H9 (cell line): ENCODE results near the gene IDI2. TPM values are rescaled to one million over a fixed set of nuclear protein-coding genes. Genes with fewer than 3 reads are reported as not detected.
A peak's percentile ranks its signal among the peaks of the same experiment; 100 is the strongest.

Source experiments
- DNase-seq: peaks from one replicate; pipeline ENCODE4 v3.0.0-alpha.2; 2017
- H2AFZ ChIP-seq: one replicate; pipeline ENCODE4 v1.6.1; 2013; ENCODE audit warnings: mild to moderate bottlenecking, low read length, control low read depth, moderate library complexity
- H2AK5ac ChIP-seq: 2 replicates; pipeline ENCODE4 v1.6.1; 2013; ENCODE audit warnings: low read length, control low read depth, mixed read lengths; ENCODE audit not compliant: insufficient read length
- H2BK120ac ChIP-seq: one replicate; pipeline ENCODE4 v1.6.1; 2013; ENCODE audit warnings: low read depth, mild to moderate bottlenecking, low read length, control low read depth, inconsistent platforms; ENCODE audit not compliant: poor library complexity, severe bottlenecking
- H2BK12ac ChIP-seq: 2 replicates; pipeline ENCODE4 v1.6.1; 2013; ENCODE audit warnings: low read length, control low read depth, mixed read lengths, low read depth; ENCODE audit not compliant: insufficient read length
- H2BK15ac ChIP-seq: 2 replicates; pipeline ENCODE4 v1.6.1; 2013; ENCODE audit warnings: low read depth, low read length, control low read depth
- H2BK20ac ChIP-seq: one replicate; pipeline ENCODE4 v1.6.1; 2013; ENCODE audit warnings: low read depth, mild to moderate bottlenecking, low read length, control low read depth, inconsistent platforms; ENCODE audit not compliant: poor library complexity, severe bottlenecking
- H2BK5ac ChIP-seq: 2 replicates; pipeline ENCODE4 v1.6.1; 2013; ENCODE audit warnings: low read length, control low read depth, mixed read lengths; ENCODE audit not compliant: insufficient read length
- H3K14ac ChIP-seq: 2 replicates; pipeline ENCODE4 v1.6.1; 2013; ENCODE audit warnings: low read length, control low read depth; ENCODE audit not compliant: insufficient read depth
- H3K18ac ChIP-seq: 2 replicates; pipeline ENCODE4 v1.6.1; 2013; ENCODE audit warnings: low read depth, mild to moderate bottlenecking, mixed read lengths, low read length, control low read depth; ENCODE audit not compliant: insufficient read length
- H3K23ac ChIP-seq: 2 replicates; pipeline ENCODE4 v1.6.1; 2013; ENCODE audit warnings: low read length, control low read depth, mixed read lengths, low read depth; ENCODE audit not compliant: insufficient read length
- H3K23me2 ChIP-seq: 2 replicates; pipeline ENCODE4 v1.6.1; 2013; ENCODE audit warnings: low read depth, mild to moderate bottlenecking, mixed read lengths, low read length, control low read depth; ENCODE audit not compliant: insufficient read length, poor library complexity, severe bottlenecking
- H3K27ac ChIP-seq: 2 replicates; pipeline ENCODE4 v1.5.1; 2013; ENCODE audit warnings: low read length, control low read depth, mixed read lengths, low read depth; ENCODE audit not compliant: insufficient read length
- H3K27me3 ChIP-seq: 2 replicates; pipeline ENCODE4 v1.6.1; 2013; ENCODE audit warnings: low read length, control low read depth, inconsistent platforms; ENCODE audit not compliant: insufficient read depth
- H3K4ac ChIP-seq: 2 replicates; pipeline ENCODE4 v1.6.1; 2013; ENCODE audit warnings: low read depth, mild to moderate bottlenecking, control low read depth, inconsistent platforms, low read length, moderate library complexity
- H3K4me1 ChIP-seq: 2 replicates; pipeline ENCODE4 v1.6.1; 2013; ENCODE audit warnings: low read length, control low read depth, inconsistent platforms; ENCODE audit not compliant: insufficient read depth
- H3K4me2 ChIP-seq: 2 replicates; pipeline ENCODE4 v1.6.1; 2013; ENCODE audit warnings: low read length, control low read depth, mixed read lengths; ENCODE audit not compliant: insufficient read length, insufficient read depth
- H3K56ac ChIP-seq: 2 replicates; pipeline ENCODE4 v1.6.1; 2013; ENCODE audit warnings: low read depth, mild to moderate bottlenecking, mixed read lengths, low read length, control low read depth; ENCODE audit not compliant: insufficient read length
- H3K79me1 ChIP-seq: 2 replicates; pipeline ENCODE4 v1.6.1; 2013; ENCODE audit warnings: low read depth, mild to moderate bottlenecking, moderate library complexity, low read length, control low read depth, inconsistent platforms; ENCODE audit not compliant: insufficient read depth, poor library complexity, severe bottlenecking
- H3K79me2 ChIP-seq: 2 replicates; pipeline ENCODE4 v1.6.1; 2013; ENCODE audit warnings: low read length, control low read depth, inconsistent platforms; ENCODE audit not compliant: insufficient read depth
- H3K9ac ChIP-seq: 2 replicates; pipeline ENCODE4 v1.6.1; 2013; ENCODE audit warnings: low read length, control low read depth, mixed read lengths; ENCODE audit not compliant: insufficient read length; ENCODE audit errors: extremely low read depth
- H3K9me3 ChIP-seq: one replicate; pipeline ENCODE4 v1.6.1; 2013; ENCODE audit warnings: low read depth, low read length, inconsistent platforms; ENCODE audit not compliant: control insufficient read depth
- H3T11ph ChIP-seq: one replicate; pipeline ENCODE4 v1.6.1; 2013; ENCODE audit warnings: mild to moderate bottlenecking, low read length, control low read depth, inconsistent platforms
- H4K20me1 ChIP-seq: one replicate; pipeline ENCODE4 v1.6.1; 2013; ENCODE audit not compliant: control insufficient read depth, insufficient read length, insufficient read depth
- H4K5ac ChIP-seq: 2 replicates; pipeline ENCODE4 v1.6.1; 2013; ENCODE audit warnings: low read depth, mild to moderate bottlenecking, mixed read lengths, low read length, control low read depth; ENCODE audit not compliant: insufficient read length
- H4K8ac ChIP-seq: replicated peaks from 2 replicates; pipeline ENCODE4 v1.6.1; 2013; ENCODE audit warnings: low read length, control low read depth, mixed read lengths, low read depth; ENCODE audit not compliant: insufficient read length
- H4K91ac ChIP-seq: 2 replicates; pipeline ENCODE4 v1.6.1; 2013; ENCODE audit warnings: low read depth, mild to moderate bottlenecking, moderate library complexity, mixed read lengths, low read length, control low read depth; ENCODE audit not compliant: insufficient read length
- H3K27ac Mint-ChIP-seq, 3 experiments: 2 replicates in 2 of 3; 3 replicates in 1 of 3; pipeline ENCODE4 v1.8.0; 2020 to 2021; ENCODE audit warnings: mixed read lengths in 3 of 3, mild to moderate bottlenecking in 1 of 3, moderate library complexity in 1 of 3
- H3K27me3 Mint-ChIP-seq: 2 replicates; pipeline ENCODE4 v1.8.0; 2021; ENCODE audit warnings: low read depth, mild to moderate bottlenecking, moderate library complexity, mixed read lengths
- H3K36me3 Mint-ChIP-seq, 3 experiments: 2 replicates in 2 of 3; 3 replicates in 1 of 3; pipeline ENCODE4 v1.8.0; 2020 to 2021; ENCODE audit warnings: low read depth in 3 of 3, mixed read lengths in 3 of 3; ENCODE audit not compliant: insufficient read depth in 1 of 3
- H3K4me1 Mint-ChIP-seq, 2 experiments: 2 replicates each; pipeline ENCODE4 v1.8.0; 2020; ENCODE audit warnings: mixed read lengths in 2 of 2
- H3K4me3 Mint-ChIP-seq, 2 experiments: 2 replicates in 1 of 2; 3 replicates in 1 of 2; pipeline ENCODE4 v1.8.0; 2020 to 2021; ENCODE audit warnings: mild to moderate bottlenecking in 2 of 2, mixed read lengths in 2 of 2, moderate library complexity in 1 of 2
- H3K9me3 Mint-ChIP-seq, 2 experiments: 2 replicates in 1 of 2; 3 replicates in 1 of 2; pipeline ENCODE4 v1.8.0; 2020; ENCODE audit warnings: mild to moderate bottlenecking in 2 of 2, mixed read lengths in 2 of 2, moderate library complexity in 1 of 2
- CTCF ChIP-seq: fragments of 200-600 bp; sonication (generic); conservative IDR thresholded peaks from 3 replicates; pipeline ENCODE4 v1.8.0; 2021; ENCODE audit warnings: antibody characterized with exemption, mild to moderate bottlenecking
- WGBS: extraction: QIAGEN DNeasy Blood & Tissue Kit; methylation state at CpG from one replicate; pipeline ENCODE4 v1.1.7; 2013; ENCODE audit warnings: missing lambda C conversion rate, low lambda C conversion rate, mixed read lengths; ENCODE audit not compliant: insufficient read length; ENCODE audit errors: extremely low coverage; 5-methylcytosine and 5-hydroxymethylcytosine counted together
- total RNA-seq: library from RNA; stranded (reverse); gene quantifications from 2 replicates; pipeline ENCODE4 v1.2.1, GENCODE V29; 2021

The IDI2 gene
- total RNA-seq, 1 experiment from 2014 or later: not detected

- no peak for TF ChIP-seq CTCF
- Histone ChIP-seq H2BK120ac (no peak overlapping the region), H4K5ac (no peak overlapping the region), H3K79me1 (no peaks in the 10 kb centered on the region), H2AK5ac (no peak overlapping the region), H3K9me3 (no peaks in the 10 kb centered on the region), H2AFZ (no peak overlapping the region), H3K27me3 (no peaks in the 10 kb centered on the region), H3K14ac (no peak overlapping the region), H3K4me2 (no peak overlapping the region), H3K23ac (no peak overlapping the region), H3K23me2 (no peaks in the 10 kb centered on the region), H3K4ac (no peak overlapping the region), H3K4me1 (no peaks in the 10 kb centered on the region), H2BK15ac (no peak overlapping the region), H4K20me1 (no peaks in the 10 kb centered on the region), H3K79me2 (no peaks in the 10 kb centered on the region), H2BK12ac (no peak overlapping the region), H3K9ac (no peak overlapping the region), H2BK20ac (no peak overlapping the region), H4K91ac (no peak overlapping the region), H3K56ac (no peak overlapping the region), H3T11ph (no peak overlapping the region), H3K27ac (no peak overlapping the region), H3K18ac (no peak overlapping the region), H2BK5ac (no peak overlapping the region), H4K8ac (no peak overlapping the region)
- no CpG with 5 or more reads among the region's 10 CpGs for WGBS
- Mint-ChIP-seq H3K27me3 (no peaks in the 10 kb centered on the region), H3K4me3 (no peak overlapping the region), H3K4me1 (peaks cover 4 to 9% of the 10 kb centered on the region in 2 experiments; a peak in 3 of 4 replicates), H3K36me3 (peaks cover 33 to 57% (median 48%) of the 10 kb centered on the region in 3 experiments), H3K9me3 (0 out of 5 replicates have a peak, but pooled peaks cover 0 to 2% of the 10 kb centered on the region in 2 experiments), H3K27ac (peak overlapping the region in 2 of 3 experiments; percentile 17 to 90; a peak in 2 of 7 replicates)
- DNase-seq: no peak
These were observed 5.2 kb downstream of the IDI2 start for GRCh38 chr10:1020460-1020859.
